Measurements from ENCODE around the gene MRNIP.

DNA sequence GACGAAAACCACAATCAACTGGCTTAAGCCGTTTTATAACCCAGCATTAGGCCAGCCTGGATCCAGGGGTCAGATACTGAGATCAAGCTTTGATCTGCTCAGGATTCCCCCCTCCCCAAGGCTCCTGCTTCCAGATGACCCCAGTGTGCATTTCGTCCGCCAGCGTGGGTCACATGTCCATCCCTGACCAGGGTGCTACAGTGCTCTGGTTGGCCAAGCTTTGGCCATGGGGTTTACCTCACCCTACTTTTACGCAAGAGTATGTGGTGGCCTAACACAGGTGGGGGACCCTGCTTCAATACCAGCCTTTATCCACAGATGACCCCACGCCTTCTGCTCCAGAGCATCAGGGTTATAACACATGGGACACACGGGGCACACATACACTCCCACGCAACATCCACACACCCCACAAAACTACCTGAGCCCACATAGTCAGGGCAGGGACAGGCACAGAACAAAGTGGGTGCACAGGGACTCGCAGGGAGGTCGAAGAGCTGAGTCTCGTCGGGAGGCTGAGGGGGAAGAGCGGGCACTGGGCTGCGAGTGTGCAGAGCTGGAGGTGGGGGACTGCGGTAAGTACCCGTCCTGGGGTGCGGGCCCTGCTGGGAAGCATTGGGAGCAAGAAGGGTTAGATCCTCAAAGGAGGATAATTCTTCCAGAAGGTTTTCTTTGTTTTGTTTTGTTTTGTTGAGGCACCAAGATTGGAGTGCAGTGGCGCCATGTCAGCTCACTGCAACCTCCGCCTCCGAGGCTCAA lies 42.9 kb downstream of the MRNIP start:
- TF ChIP-seq, protein P1, sequence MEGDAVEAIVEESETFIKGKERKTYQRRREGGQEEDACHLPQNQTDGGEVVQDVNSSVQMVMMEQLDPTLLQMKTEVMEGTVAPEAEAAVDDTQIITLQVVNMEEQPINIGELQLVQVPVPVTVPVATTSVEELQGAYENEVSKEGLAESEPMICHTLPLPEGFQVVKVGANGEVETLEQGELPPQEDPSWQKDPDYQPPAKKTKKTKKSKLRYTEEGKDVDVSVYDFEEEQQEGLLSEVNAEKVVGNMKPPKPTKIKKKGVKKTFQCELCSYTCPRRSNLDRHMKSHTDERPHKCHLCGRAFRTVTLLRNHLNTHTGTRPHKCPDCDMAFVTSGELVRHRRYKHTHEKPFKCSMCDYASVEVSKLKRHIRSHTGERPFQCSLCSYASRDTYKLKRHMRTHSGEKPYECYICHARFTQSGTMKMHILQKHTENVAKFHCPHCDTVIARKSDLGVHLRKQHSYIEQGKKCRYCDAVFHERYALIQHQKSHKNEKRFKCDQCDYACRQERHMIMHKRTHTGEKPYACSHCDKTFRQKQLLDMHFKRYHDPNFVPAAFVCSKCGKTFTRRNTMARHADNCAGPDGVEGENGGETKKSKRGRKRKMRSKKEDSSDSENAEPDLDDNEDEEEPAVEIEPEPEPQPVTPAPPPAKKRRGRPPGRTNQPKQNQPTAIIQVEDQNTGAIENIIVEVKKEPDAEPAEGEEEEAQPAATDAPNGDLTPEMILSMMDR (conservative IDR thresholded peaks at IDR 0.05), result no peak
- TF ChIP-seq EZH2 (IDR thresholded peaks at IDR 0.05; ENCODE audit: low read depth), result no peak
